ENCODE measurements around the gene SEMA3B. TPM values are rescaled to one million over a fixed set of nuclear protein-coding genes. Genes with fewer than 3 reads are reported as not detected.

SEMA3B gene
- total and polyA plus RNA-seq, 9 of the 15 experiments (the other 6 are each of a cell fraction or from before 2014, with no cell fraction given): 0.03 to 1.8 (median 0.55) TPM; not detected in 1

DNA sequence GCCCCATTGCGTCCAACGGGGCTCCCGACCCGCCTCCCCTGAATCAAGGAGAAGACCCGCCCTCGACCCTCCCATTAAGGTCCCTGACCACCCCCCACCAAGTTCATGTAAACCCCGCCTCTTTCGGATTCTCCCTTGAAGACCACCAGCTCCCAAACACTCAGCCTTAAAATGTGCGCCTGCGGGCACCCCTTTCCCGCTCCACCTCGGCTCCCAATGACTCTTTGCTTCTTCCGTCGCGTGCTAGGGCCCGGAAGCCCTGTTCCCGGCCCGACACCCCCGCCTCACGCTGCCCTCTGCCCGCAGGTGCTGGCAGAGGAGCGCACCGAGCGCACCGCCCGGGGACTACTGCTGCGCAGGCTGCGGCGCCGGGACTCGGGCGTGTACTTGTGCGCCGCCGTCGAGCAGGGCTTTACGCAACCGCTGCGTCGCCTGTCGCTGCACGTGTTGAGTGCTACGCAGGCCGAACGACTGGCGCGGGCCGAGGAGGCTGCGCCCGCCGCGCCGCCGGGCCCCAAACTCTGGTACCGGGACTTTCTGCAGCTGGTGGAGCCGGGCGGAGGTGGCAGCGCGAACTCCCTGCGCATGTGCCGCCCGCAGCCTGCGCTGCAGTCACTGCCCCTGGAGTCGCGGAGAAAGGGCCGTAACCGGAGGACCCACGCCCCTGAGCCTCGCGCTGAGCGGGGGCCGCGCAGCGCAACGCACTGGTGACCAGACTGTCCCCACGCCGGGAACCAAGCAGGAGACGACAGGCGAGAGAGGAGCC lies 7.2 kb downstream of the SEMA3B start:
- Histone ChIP-seq H3K4me2 (ENCODE audit: insufficient read depth, low read length) (no peak overlapping the region), H3K79me2 (ENCODE audit: control insufficient read depth, insufficient read depth, low read length) (no peaks in the 10 kb centered on the region), H3K9ac (ENCODE audit: insufficient read depth in 1 of 2, low read depth in 2 of 2, low read length in 2 of 2) (no peak overlapping the region), H3K9me3 (replicated peaks; ENCODE audit: control insufficient read depth, insufficient read depth, low read depth, low read length) (no peaks in the 10 kb centered on the region), H3K27me3 (ENCODE audit: control insufficient read depth in 2 of 2, insufficient read depth in 2 of 2, low read length in 2 of 2) (no peaks in the 10 kb centered on the region), H3K27ac (ENCODE audit: extremely low read depth, low read depth, low read length) (no peak overlapping the region), H3K9me1 (ENCODE audit: control insufficient read depth, insufficient read depth, low read length) (no peaks in the 10 kb centered on the region), H3K4me3 (no peak overlapping the region), H3K4me1 (replicated peaks in 1 of 2; ENCODE audit: control insufficient read depth in 2 of 2, insufficient read depth in 2 of 2, low read length in 2 of 2) (peaks cover 4 to 38% of the 10 kb centered on the region in 2 experiments; a peak in 3 of 5 replicates), H2AFZ (ENCODE audit: low read depth, low read length) (no peak overlapping the region), H3K36me3 (ENCODE audit: control insufficient read depth, insufficient read depth, low read length) (no peaks in the 10 kb centered on the region), H4K20me1 (replicated peaks; ENCODE audit: control insufficient read depth, insufficient read depth, low read length) (no peaks in the 10 kb centered on the region)
- DNase-seq (ENCODE audit: extremely low read depth in 1 of 4, low spot score in 3 of 4) (no peak), ATAC-seq (no peak), FAIRE-seq (no peak)
- no TSS peak for BruUV-seq (replicated peaks)
- in situ Hi-C loops (cut with MboI) (no loop called here), intact Hi-C loops (cut with micrococcal nuclease) (no loop called here)
- POLR2A ChIA-PET: no interaction called here
- 85% methylated on average over 26 of the region's 79 CpGs for WGBS (ENCODE audit: insufficient coverage, low coverage, missing lambda C conversion rate)
- TF ChIP-seq, protein P1, sequence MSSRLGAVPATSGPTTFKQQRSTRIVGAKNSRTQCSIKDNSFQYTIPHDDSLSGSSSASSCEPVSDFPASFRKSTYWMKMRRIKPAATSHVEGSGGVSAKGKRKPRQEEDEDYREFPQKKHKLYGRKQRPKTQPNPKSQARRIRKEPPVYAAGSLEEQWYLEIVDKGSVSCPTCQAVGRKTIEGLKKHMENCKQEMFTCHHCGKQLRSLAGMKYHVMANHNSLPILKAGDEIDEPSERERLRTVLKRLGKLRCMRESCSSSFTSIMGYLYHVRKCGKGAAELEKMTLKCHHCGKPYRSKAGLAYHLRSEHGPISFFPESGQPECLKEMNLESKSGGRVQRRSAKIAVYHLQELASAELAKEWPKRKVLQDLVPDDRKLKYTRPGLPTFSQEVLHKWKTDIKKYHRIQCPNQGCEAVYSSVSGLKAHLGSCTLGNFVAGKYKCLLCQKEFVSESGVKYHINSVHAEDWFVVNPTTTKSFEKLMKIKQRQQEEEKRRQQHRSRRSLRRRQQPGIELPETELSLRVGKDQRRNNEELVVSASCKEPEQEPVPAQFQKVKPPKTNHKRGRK (tag; IDR thresholded peaks at IDR 0.05): no peak
- TF ChIP-seq, protein P2, sequence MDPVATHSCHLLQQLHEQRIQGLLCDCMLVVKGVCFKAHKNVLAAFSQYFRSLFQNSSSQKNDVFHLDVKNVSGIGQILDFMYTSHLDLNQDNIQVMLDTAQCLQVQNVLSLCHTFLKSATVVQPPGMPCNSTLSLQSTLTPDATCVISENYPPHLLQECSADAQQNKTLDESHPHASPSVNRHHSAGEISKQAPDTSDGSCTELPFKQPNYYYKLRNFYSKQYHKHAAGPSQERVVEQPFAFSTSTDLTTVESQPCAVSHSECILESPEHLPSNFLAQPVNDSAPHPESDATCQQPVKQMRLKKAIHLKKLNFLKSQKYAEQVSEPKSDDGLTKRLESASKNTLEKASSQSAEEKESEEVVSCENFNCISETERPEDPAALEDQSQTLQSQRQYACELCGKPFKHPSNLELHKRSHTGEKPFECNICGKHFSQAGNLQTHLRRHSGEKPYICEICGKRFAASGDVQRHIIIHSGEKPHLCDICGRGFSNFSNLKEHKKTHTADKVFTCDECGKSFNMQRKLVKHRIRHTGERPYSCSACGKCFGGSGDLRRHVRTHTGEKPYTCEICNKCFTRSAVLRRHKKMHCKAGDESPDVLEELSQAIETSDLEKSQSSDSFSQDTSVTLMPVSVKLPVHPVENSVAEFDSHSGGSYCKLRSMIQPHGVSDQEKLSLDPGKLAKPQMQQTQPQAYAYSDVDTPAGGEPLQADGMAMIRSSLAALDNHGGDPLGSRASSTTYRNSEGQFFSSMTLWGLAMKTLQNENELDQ (CRISPR knock-in tag; IDR thresholded peaks at IDR 0.05; ENCODE audit: borderline replicate concordance): no peak
- no peak for TF ChIP-seq CHCHD3 (CRISPR knock-in tag; IDR thresholded peaks at IDR 0.05)
- TF ChIP-seq ZNF282 (CRISPR knock-in tag; IDR thresholded peaks at IDR 0.05): no peak
- no peak for TF ChIP-seq KLF1 (tag; IDR thresholded peaks at IDR 0.05)
- no peak for TF ChIP-seq POLR2G (IDR thresholded peaks at IDR 0.05; ENCODE audit: low read depth, low read length)
- no peak for TF ChIP-seq NUFIP1 (IDR thresholded peaks at IDR 0.05; ENCODE audit: partially characterized antibody)
- TF ChIP-seq NR4A1 (CRISPR knock-in tag; IDR thresholded peaks at IDR 0.05): no peak
- no peak for TF ChIP-seq NR4A1 (tag; IDR thresholded peaks at IDR 0.05)
- no peak for TF ChIP-seq ZNF324 (CRISPR knock-in tag; IDR thresholded peaks at IDR 0.05)
- TF ChIP-seq ILF3 (IDR thresholded peaks at IDR 0.05; ENCODE audit: borderline replicate concordance): no peak
- TF ChIP-seq, protein P3, sequence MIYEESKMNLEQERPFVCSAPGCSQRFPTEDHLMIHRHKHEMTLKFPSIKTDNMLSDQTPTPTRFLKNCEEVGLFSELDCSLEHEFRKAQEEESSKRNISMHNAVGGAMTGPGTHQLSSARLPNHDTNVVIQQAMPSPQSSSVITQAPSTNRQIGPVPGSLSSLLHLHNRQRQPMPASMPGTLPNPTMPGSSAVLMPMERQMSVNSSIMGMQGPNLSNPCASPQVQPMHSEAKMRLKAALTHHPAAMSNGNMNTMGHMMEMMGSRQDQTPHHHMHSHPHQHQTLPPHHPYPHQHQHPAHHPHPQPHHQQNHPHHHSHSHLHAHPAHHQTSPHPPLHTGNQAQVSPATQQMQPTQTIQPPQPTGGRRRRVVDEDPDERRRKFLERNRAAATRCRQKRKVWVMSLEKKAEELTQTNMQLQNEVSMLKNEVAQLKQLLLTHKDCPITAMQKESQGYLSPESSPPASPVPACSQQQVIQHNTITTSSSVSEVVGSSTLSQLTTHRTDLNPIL (CRISPR knock-in tag; IDR thresholded peaks at IDR 0.05): no peak
- no peak for TF ChIP-seq SAP30 (IDR thresholded peaks at IDR 0.05; ENCODE audit: borderline replicate concordance, insufficient read depth, low read depth, low read length, poor library complexity, severe bottlenecking)
- CTCF ChIA-PET (ENCODE audit: low intra/inter-chr PET ratio): no interaction called here
